GM21576 (cell line): ENCODE results near the gene RNF10.
"Not testable (repeated sequence)": the region's sequence is repeated elsewhere in the genome, so short reads cannot be mapped to it uniquely, and the experiment has no call there.

ENCODE experiments used
- ATAC-seq: cut with Tn5 transposase; IDR thresholded peaks from one replicate; pipeline ENCODE4 v1.9.1; 2021; ENCODE audit warnings: mild to moderate bottlenecking, moderate library complexity; ENCODE audit not compliant: unreplicated experiment

RNF10 gene

GRCh38 chr12:120522568-120522967 is 11.6 kb upstream of the RNF10 start:
- no peak for ATAC-seq

- ATAC-seq, result peak; percentile 87
Measured at GRCh38 chr12:120528861-120529525, 5.2 kb upstream of the RNF10 start, which contains the start of gene COQ5. Gene COQ5 (minus strand): TSS chr12:120529158. CDS start chr12:120529141, 17 bp downstream.

- no peak for ATAC-seq
Measured at GRCh38 chr12:120529641-120530417, 4.3 kb upstream of the RNF10 start.

DNA sequence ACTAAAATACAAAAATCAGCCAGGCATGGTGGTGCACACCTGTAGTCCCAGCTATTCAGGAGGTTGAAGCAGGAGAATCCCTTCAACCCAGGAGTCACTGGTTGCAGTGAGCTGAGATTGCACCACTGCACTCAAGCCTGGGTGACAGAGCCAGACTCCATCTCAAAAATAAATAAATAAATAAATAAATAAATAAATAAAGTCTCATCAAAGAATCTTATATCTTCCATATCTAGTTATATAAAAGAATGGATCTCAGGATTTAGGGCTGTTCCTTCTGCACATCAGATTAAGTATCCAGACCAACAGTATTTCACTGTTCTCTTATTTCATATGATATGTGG is 3.8 kb upstream of the RNF10 start:
- ATAC-seq, result not testable (repeated sequence)

- no peak for ATAC-seq
Measured at GRCh38 chr12:120532701-120533238, 1.4 kb upstream of the RNF10 start.

- peak; percentile 29 for ATAC-seq
Measured at GRCh38 chr12:120534703-120535655, 823 bp downstream of the RNF10 start.

- no peak for ATAC-seq
Measured at GRCh38 chr12:120536064-120536791, 2.1 kb downstream of the RNF10 start.

DNA sequence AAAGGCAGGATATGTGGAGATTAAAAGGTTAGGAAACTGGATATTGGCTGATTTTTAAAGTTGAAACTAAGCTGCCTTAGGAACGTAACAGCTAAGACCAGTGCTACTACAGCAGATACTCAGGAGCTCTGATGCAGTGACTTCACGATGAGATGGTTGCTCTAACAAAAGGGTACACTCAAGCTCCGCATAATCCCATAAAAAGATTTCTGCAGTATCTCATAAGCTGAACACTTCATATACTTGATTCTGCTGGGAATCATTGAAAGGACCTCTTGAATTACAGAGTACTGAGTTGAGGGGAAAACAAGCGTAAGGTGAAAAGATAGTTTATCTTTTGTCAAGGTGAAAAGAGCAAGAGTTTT is 3.7 kb downstream of the RNF10 start:
- no peak for ATAC-seq

- ATAC-seq, result no peak
Measured at GRCh38 chr12:120538281-120539156, 4.4 kb downstream of the RNF10 start.

GRCh38 chr12:120539303-120539702 is 5.1 kb downstream of the RNF10 start:
- ATAC-seq, result no peak

- no peak for ATAC-seq
Measured at GRCh38 chr12:120540445-120540844, 6.3 kb downstream of the RNF10 start.

GRCh38 chr12:120542166-120542565 is 8.0 kb downstream of the RNF10 start:
- ATAC-seq, result no peak

DNA sequence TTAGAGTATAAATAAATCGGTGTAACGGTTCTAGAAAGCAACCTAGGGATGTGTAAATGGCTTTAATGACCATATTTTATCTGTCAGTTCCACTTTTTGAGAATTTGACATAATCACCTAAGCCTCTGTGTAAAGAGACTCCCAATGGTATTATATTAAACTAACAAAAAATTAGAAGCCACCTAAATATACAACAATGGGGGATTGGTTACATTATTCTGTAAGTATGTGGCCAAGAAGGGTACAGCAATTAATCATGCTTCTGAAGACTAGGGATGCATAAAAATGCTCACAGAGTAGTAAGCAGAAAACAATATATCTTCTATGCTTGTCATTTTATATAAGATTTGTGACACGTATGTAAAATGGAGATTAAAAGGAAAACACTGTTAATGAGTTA is 10.5 kb downstream of the RNF10 start:
- ATAC-seq, result no peak

DNA sequence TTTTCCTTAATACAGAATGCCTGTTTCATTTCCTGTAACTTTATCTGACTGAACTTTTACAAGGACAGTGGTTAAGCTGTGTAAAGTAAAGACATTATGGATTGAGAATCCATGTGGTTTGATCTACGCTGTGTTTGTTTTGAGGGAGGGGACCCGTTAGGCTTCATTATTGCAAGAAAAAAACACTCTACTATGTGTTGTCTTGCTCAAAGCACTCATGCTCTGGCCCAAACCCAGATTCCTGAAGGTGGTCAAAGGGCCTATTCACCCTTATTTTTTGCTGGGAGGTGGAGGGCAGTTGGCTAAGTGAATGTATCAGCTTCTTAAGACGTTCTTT is 11.9 kb downstream of the RNF10 start:
- ATAC-seq, result no peak

- no peak for ATAC-seq
Measured at GRCh38 chr12:120554678-120555077, 20.5 kb downstream of the RNF10 start.

GRCh38 chr12:120557589-120557988 is 23.4 kb downstream of the RNF10 start:
- no peak for ATAC-seq

GRCh38 chr12:120562906-120563305 is 28.8 kb downstream of the RNF10 start:
- ATAC-seq, result no peak

DNA sequence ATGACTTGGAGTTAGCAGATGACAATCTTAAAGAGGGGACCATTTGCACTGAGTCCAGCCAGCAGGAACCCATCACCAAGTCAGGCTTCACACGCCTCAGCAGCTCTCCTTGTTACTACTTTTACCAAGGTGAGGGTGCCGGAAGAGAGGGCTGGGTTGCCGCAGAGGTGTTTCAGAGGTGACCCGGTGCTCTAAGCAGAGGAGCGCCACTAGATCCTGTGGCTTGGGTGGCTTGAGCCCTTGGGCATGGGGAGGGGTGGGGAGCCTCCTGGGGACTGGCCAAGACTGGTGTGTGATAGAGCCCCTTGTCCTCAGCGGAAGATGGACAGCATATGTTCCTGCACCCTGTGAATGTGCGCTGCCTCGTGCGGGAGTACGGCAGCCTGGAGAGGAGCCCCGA is 29.3 kb downstream of the RNF10 start:
- no peak for ATAC-seq

- ATAC-seq, result no peak
Measured at GRCh38 chr12:120571299-120571698, 37.1 kb downstream of the RNF10 start.

GRCh38 chr12:120573560-120573959 is 39.4 kb downstream of the RNF10 start:
- no peak for ATAC-seq
